SK-N-SH (cell line): ENCODE data around the gene FXYD7. TPM values are rescaled to one million over a fixed set of nuclear protein-coding genes. Genes with fewer than 3 reads are reported as not detected.

Experiments
- CTCF ChIA-PET: fragments of 300-600, 350-600 bp; formaldehyde crosslinking; extraction: SDS; loops from one replicate; lab custom pipeline; 2021; lab: Yijun Ruan, JAX
- POLR2A ChIA-PET: fragments of 350-600 bp; sonication (Branson Sonifier 250); formaldehyde crosslinking; extraction: SDS; loops from one replicate; lab custom pipeline; 2020; ENCODE audit warnings: antibody characterized with exemption, inconsistent platforms; lab: Yijun Ruan, JAX
- DNase-seq: peaks from one replicate; pipeline ENCODE4 v3.0.0; 2012
- H2AFZ ChIP-seq: fragments of 200-600 bp; sonication (generic); 2 replicates; pipeline ENCODE4 v1.8.1; 2016; ENCODE audit warnings: antibody characterized with exemption, mild to moderate bottlenecking, low read depth
- H3F3A ChIP-seq: fragments of 200-600 bp; sonication (generic); replicated peaks from 2 replicates; pipeline ENCODE3; 2016; ENCODE audit warnings: antibody characterized with exemption, mild to moderate bottlenecking; ENCODE audit not compliant: insufficient read depth
- H3K27ac ChIP-seq, 2 experiments: fragments of 200-500 bp in 1 of 2; fragments of 200-600 bp in 1 of 2; sonication (Bioruptor generic) in 1 of 2; sonication (generic), shearing (Covaris generic) in 1 of 2; 2 replicates each; pipeline versions ENCODE4 v1.5.1 to v1.6.1; 2014 to 2016; ENCODE audit warnings: low read depth in 2 of 2, inconsistent platforms in 1 of 2, low read length in 1 of 2, mild to moderate bottlenecking in 1 of 2, mixed read lengths in 1 of 2
- H3K27me3 ChIP-seq: fragments of 200-600 bp; sonication (generic), shearing (Covaris generic); 2 replicates; pipeline ENCODE4 v1.6.1; 2016; ENCODE audit warnings: mixed run types; ENCODE audit not compliant: insufficient read depth
- H3K36me3 ChIP-seq, 2 experiments: fragments of 200-500 bp in 1 of 2; fragments of 200-600 bp in 1 of 2; sonication (Bioruptor generic) in 1 of 2; sonication (generic) in 1 of 2; replicated peaks in 1 of 2; 2 replicates each; pipeline versions ENCODE3 to v1.5.1; 2014 to 2016; ENCODE audit warnings: low read length in 1 of 2, mild to moderate bottlenecking in 1 of 2; ENCODE audit not compliant: insufficient read depth in 2 of 2, control insufficient read depth in 1 of 2
- H3K4me1 ChIP-seq, 2 experiments: fragments of 200-500 bp in 1 of 2; fragments of 200-600 bp in 1 of 2; sonication (Bioruptor generic) in 1 of 2; sonication (generic), shearing (Covaris generic) in 1 of 2; 2 replicates each; pipeline versions ENCODE4 v1.5.1 to v1.6.1; 2014 to 2016; ENCODE audit warnings: low read depth in 1 of 2, low read length in 1 of 2, mixed run types in 1 of 2; ENCODE audit not compliant: insufficient read depth in 2 of 2, control insufficient read depth in 1 of 2
- H3K4me2 ChIP-seq: fragments of 200-600 bp; sonication (generic), shearing (Covaris generic); 2 replicates; pipeline ENCODE4 v1.6.1; 2017; ENCODE audit warnings: mixed run types
- H3K4me3 ChIP-seq, 2 experiments: fragments of 200-500 bp in 1 of 2; fragments of 200-600 bp in 1 of 2; sonication (Bioruptor generic) in 1 of 2; sonication (generic), shearing (Covaris generic) in 1 of 2; 2 replicates each; pipeline versions ENCODE4 v1.5.1 to v1.8.1; 2014 to 2016; ENCODE audit warnings: low read depth in 2 of 2, inconsistent platforms in 1 of 2, low read length in 1 of 2, mild to moderate bottlenecking in 1 of 2, mixed read lengths in 1 of 2, moderate library complexity in 1 of 2
- H3K79me2 ChIP-seq: fragments of 200-600 bp; sonication (generic); 2 replicates; pipeline ENCODE4 v1.8.1; 2017; ENCODE audit warnings: mild to moderate bottlenecking; ENCODE audit not compliant: insufficient read depth
- H3K9ac ChIP-seq: fragments of 200-600 bp; sonication (generic); 2 replicates; pipeline ENCODE4 v1.6.1; 2017; ENCODE audit warnings: mixed run types
- H3K9me2 ChIP-seq: fragments of 200-600 bp; sonication (generic); 2 replicates; pipeline ENCODE4 v1.6.1; 2017; ENCODE audit warnings: mixed run types
- H3K9me3 ChIP-seq: fragments of 200-600 bp; sonication (generic); 2 replicates; pipeline ENCODE4 v1.6.1; 2017; ENCODE audit warnings: mixed run types, mild to moderate bottlenecking, moderate library complexity
- H4K20me1 ChIP-seq: fragments of 200-600 bp; sonication (generic); 2 replicates; pipeline ENCODE4 v1.6.1; 2017; ENCODE audit warnings: mild to moderate bottlenecking, mixed run types; ENCODE audit not compliant: insufficient read depth
- CHD2 ChIP-seq: fragments of 150-350 bp; IDR thresholded peaks from 2 replicates; pipeline ENCODE4 v1.6.1; 2018; ENCODE audit warnings: low read length; ENCODE audit not compliant: partially characterized antibody
- EZH2phosphoT487 ChIP-seq: fragments of 200-600 bp; sonication (generic); IDR thresholded peaks from 2 replicates; pipeline ENCODE4 v1.6.1; 2017; ENCODE audit warnings: low read depth, mixed run types, mild to moderate bottlenecking, antibody characterized with exemption, moderate library complexity, borderline replicate concordance
- FOSL2 ChIP-seq: IDR thresholded peaks from 2 replicates; pipeline ENCODE4 v1.4.0; 2012; ENCODE audit warnings: low read depth, mild to moderate bottlenecking, moderate library complexity, borderline replicate concordance
- FOXJ3 ChIP-seq: sonication (generic); formaldehyde crosslinking; IDR thresholded peaks from 2 replicates; pipeline ENCODE4 v1.5.1; 2020; ENCODE audit warnings: mild to moderate bottlenecking, missing genetic modification reagents
- GABPA ChIP-seq: IDR thresholded peaks from 2 replicates; pipeline ENCODE4 v1.4.0; 2012; ENCODE audit warnings: low read depth, mild to moderate bottlenecking
- JUND ChIP-seq: IDR thresholded peaks from 2 replicates; pipeline ENCODE4 v1.4.0; 2012
- MEF2A ChIP-seq: IDR thresholded peaks from 2 replicates; pipeline ENCODE4 v1.4.0; 2012; ENCODE audit warnings: low read depth, borderline replicate concordance
- MXI1 ChIP-seq: IDR thresholded peaks from 2 replicates; pipeline ENCODE4 v1.6.1; 2012; ENCODE audit warnings: mild to moderate bottlenecking, low read depth, low read length, improper control_type of control experiment
- NRF1 ChIP-seq: IDR thresholded peaks from 2 replicates; pipeline ENCODE4 v1.6.1; 2012; ENCODE audit warnings: low read depth, mild to moderate bottlenecking, low read length
- PBX3 ChIP-seq: IDR thresholded peaks from 2 replicates; pipeline ENCODE4; 2012
- POLR2AphosphoS5 ChIP-seq: IDR thresholded peaks from 2 replicates; pipeline ENCODE4 v1.6.1; 2012; ENCODE audit warnings: low read depth, low read length
- REST ChIP-seq: IDR thresholded peaks from 2 replicates; pipeline ENCODE4 v1.6.1; 2012; ENCODE audit warnings: mild to moderate bottlenecking, low read depth, low read length, moderate library complexity
- SMC3 ChIP-seq: IDR thresholded peaks from 2 replicates; pipeline ENCODE4 v1.6.1; 2012; ENCODE audit warnings: low read depth, low read length, improper control_type of control experiment
- TCF12 ChIP-seq: IDR thresholded peaks from 2 replicates; pipeline ENCODE4 v1.4.0; 2012
- ZBTB33 ChIP-seq: IDR thresholded peaks from 2 replicates; pipeline ENCODE4 v1.4.0; 2012; ENCODE audit warnings: low read depth, borderline replicate concordance
- WGBS: methylation state at CpG from one replicate; pipeline ENCODE4 v1.1.6; 2017; ENCODE audit warnings: low lambda C conversion rate; 5-methylcytosine and 5-hydroxymethylcytosine counted together
- polyA plus RNA-seq, 3 experiments: library from polyadenylated mRNA; depleted of rRNA; stranded (reverse); fragments of >200 nt; gene quantifications; 2 replicates each; pipeline ENCODE4 v1.2.3, GENCODE V29; 2012

FXYD7 gene
- polyA plus RNA-seq, 1 of the 3 experiments (the other 2 are of a cell fraction), result 0.44 TPM

GRCh38 chr19:35125749-35126623, 17.1 kb upstream of the FXYD7 start (continued):
- no peak for TF ChIP-seq FOXJ3 (CRISPR knock-in tag)

GRCh38 chr19:35126624-35126959, 16.5 kb upstream of the FXYD7 start:
- H3K27me3 ChIP-seq, result no peaks in the 10 kb centered on the region; the same call in 1 of the 2 replicates
- no peak for DNase-seq
- H3K9ac ChIP-seq, result no peak overlapping the region
- H3K9me2 ChIP-seq, result no peaks in the 10 kb centered on the region
- H4K20me1 ChIP-seq, result no peaks in the 10 kb centered on the region
- no peak overlapping the region for H2AFZ ChIP-seq
- no peaks in the 10 kb centered on the region for H3F3A ChIP-seq
- no peaks in the 10 kb centered on the region for H3K9me3 ChIP-seq
- H3K27ac ChIP-seq, result no peak overlapping the region
- CTCF ChIA-PET, result interaction anchor here (4.6 to 7.5 kb wide), 3 partner anchors 10 to 59 kb away, joined by 18 to 60 read pairs (median 35); partner anchors contain the start of genes FXYD1, FXYD3 and LGI4
- H3K79me2 ChIP-seq, result no peaks in the 10 kb centered on the region
- no peaks in the 10 kb centered on the region for H3K36me3 ChIP-seq
- TF ChIP-seq EZH2phosphoT487, result no peak
- no peak for TF ChIP-seq NRF1
- no peak for TF ChIP-seq GABPA
- TF ChIP-seq MEF2A, result no peak
- no peak for TF ChIP-seq MXI1
- no peak for TF ChIP-seq POLR2AphosphoS5
- no peak for TF ChIP-seq FOSL2
- TF ChIP-seq TCF12, result no peak
- no peak for TF ChIP-seq JUND
- TF ChIP-seq ZBTB33, result no peak
- TF ChIP-seq SMC3, result no peak
- no peak for TF ChIP-seq REST
- no peak for TF ChIP-seq PBX3
- TF ChIP-seq CHD2, result no peak
- TF ChIP-seq, all 33 proteins: peak for 0
- Histone ChIP-seq H3K4me1 (peaks cover 0 to 8% of the 10 kb centered on the region in 2 experiments; a peak in 1 of 4 replicates), H3K4me2 (no peak overlapping the region), H3K4me3 (no peak overlapping the region)
- 80% methylated on average over 15 of the region's 20 CpGs for WGBS
- POLR2A ChIA-PET, result no interaction called here
